Hepatocyte (in vitro differentiated cells): ENCODE measurements around the gene CARMIL1. TPM values are rescaled to one million over a fixed set of nuclear protein-coding genes. Genes with fewer than 3 reads are reported as not detected.
"Not testable (repeated sequence)": the region's sequence is repeated elsewhere in the genome, so short reads cannot be mapped to it uniquely, and the experiment has no call there.

Experiments
- DNase-seq: peaks from one replicate; pipeline ENCODE4 v3.0.0-alpha.2; 2016; ENCODE audit warnings: low spot score
- H2AFZ ChIP-seq: fragments of 200-600 bp; sonication (generic); 2 replicates; pipeline ENCODE4 v1.6.0; 2016; ENCODE audit warnings: antibody characterized with exemption, mild to moderate bottlenecking
- H3K27ac ChIP-seq: fragments of 200-600 bp; sonication (generic); 2 replicates; pipeline ENCODE4 v1.5.1; 2016; ENCODE audit warnings: mild to moderate bottlenecking
- H3K27me3 ChIP-seq: fragments of 200-600 bp; sonication (generic); 2 replicates; pipeline ENCODE4 v1.6.1; 2016
- H3K36me3 ChIP-seq: fragments of 200-600 bp; sonication (generic); replicated peaks from 2 replicates; pipeline ENCODE4 v1.5.1; 2016; ENCODE audit warnings: low read depth; ENCODE audit not compliant: insufficient read depth
- H3K4me1 ChIP-seq: fragments of 200-600 bp; sonication (generic); 2 replicates; pipeline ENCODE4 v1.5.1; 2016; ENCODE audit warnings: mild to moderate bottlenecking, moderate library complexity; ENCODE audit not compliant: insufficient read depth
- H3K4me2 ChIP-seq: fragments of 200-600 bp; sonication (generic); 2 replicates; pipeline ENCODE4 v1.6.0; 2016
- H3K4me3 ChIP-seq: fragments of 200-600 bp; sonication (generic); 2 replicates; pipeline ENCODE4 v1.5.1; 2016; ENCODE audit warnings: mild to moderate bottlenecking
- H3K79me2 ChIP-seq: fragments of 200-600 bp; sonication (generic); 2 replicates; pipeline ENCODE4 v1.6.0; 2017; ENCODE audit warnings: mild to moderate bottlenecking
- H3K9me2 ChIP-seq: fragments of 200-600 bp; sonication (generic); replicated peaks from 2 replicates; pipeline ENCODE4 v1.6.0; 2017; ENCODE audit warnings: mild to moderate bottlenecking; ENCODE audit not compliant: insufficient read depth
- H3K9me3 ChIP-seq: fragments of 200-600 bp; sonication (generic); 2 replicates; pipeline ENCODE4 v1.5.1; 2016; ENCODE audit warnings: low read depth, mild to moderate bottlenecking
- H4K20me1 ChIP-seq: fragments of 200-600 bp; sonication (generic); 2 replicates; pipeline ENCODE4 v1.6.0; 2016; ENCODE audit warnings: mild to moderate bottlenecking; ENCODE audit not compliant: insufficient read depth, poor library complexity, severe bottlenecking
- EZH2 ChIP-seq: fragments of 200-600 bp; sonication (generic); IDR thresholded peaks from 2 replicates; pipeline ENCODE4 v1.6.1; 2016; ENCODE audit warnings: antibody characterized with exemption, mild to moderate bottlenecking, borderline replicate concordance
- EZH2phosphoT487 ChIP-seq: fragments of 200-600 bp; sonication (generic); IDR thresholded peaks from one replicate; pipeline ENCODE4 v1.6.1; 2018; ENCODE audit warnings: antibody characterized with exemption, mild to moderate bottlenecking, low read depth, moderate library complexity; ENCODE audit not compliant: unreplicated experiment, severe bottlenecking
- WGBS: methylation state at CpG from one replicate; pipeline ENCODE4 v1.1.6; 2016; ENCODE audit warnings: low lambda C conversion rate; ENCODE audit errors: missing lambda C conversion rate; 5-methylcytosine and 5-hydroxymethylcytosine counted together
- polyA plus RNA-seq: library from polyadenylated mRNA; unstranded; fragments of >200 nt; fragmentation: Nextera tagmentation; extraction: Ambion mirVana; gene quantifications from 2 replicates; pipeline ENCODE4 v1.2.1, GENCODE V29; 2016
- total RNA-seq: library from RNA; depleted of rRNA; stranded (reverse); fragments of >200 nt; gene quantifications from 2 replicates; pipeline ENCODE4 v1.2.3, GENCODE V29; 2014
- TF ChIP-seq, protein P1 (sequence below): fragments of 200-600 bp; sonication (generic); IDR thresholded peaks from 2 replicates; pipeline ENCODE4 v1.5.1; 2016; ENCODE audit warnings: antibody characterized with exemption, mild to moderate bottlenecking; ENCODE audit not compliant: poor library complexity

CARMIL1 gene
- total and polyA plus RNA-seq, 2 experiments from 2014 or later: 19.5 to 40.6 TPM

DNA sequence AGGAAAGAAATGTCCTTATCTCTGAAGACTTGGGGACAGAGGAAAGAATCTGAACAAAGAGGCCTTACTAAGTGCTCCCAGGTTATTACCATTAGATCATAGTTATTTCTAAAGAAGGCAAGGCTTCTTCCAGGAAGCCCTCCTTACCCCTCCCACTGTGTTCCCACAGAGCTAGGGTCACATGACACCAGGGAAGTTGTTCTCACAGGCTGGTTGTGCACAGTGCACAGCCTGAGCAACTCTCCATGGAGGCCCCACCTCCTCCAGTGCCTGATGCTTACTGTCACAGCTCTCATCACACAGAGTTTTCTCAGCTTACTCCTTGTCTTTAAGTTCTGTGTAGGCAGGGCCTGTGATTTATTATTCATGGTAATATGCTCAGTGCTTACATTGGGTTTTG lies 303.9 kb downstream of the CARMIL1 start:
- H3K27ac ChIP-seq: peak overlapping the region; percentile 85
- TF ChIP-seq EZH2phosphoT487 (no peak), EZH2 (no peak)
- TF ChIP-seq, protein P1, sequence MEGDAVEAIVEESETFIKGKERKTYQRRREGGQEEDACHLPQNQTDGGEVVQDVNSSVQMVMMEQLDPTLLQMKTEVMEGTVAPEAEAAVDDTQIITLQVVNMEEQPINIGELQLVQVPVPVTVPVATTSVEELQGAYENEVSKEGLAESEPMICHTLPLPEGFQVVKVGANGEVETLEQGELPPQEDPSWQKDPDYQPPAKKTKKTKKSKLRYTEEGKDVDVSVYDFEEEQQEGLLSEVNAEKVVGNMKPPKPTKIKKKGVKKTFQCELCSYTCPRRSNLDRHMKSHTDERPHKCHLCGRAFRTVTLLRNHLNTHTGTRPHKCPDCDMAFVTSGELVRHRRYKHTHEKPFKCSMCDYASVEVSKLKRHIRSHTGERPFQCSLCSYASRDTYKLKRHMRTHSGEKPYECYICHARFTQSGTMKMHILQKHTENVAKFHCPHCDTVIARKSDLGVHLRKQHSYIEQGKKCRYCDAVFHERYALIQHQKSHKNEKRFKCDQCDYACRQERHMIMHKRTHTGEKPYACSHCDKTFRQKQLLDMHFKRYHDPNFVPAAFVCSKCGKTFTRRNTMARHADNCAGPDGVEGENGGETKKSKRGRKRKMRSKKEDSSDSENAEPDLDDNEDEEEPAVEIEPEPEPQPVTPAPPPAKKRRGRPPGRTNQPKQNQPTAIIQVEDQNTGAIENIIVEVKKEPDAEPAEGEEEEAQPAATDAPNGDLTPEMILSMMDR: no peak
- DNase-seq: peak; percentile 51
- no peaks in the 10 kb centered on the region for H4K20me1 ChIP-seq
- no peak overlapping the region for H3K4me2 ChIP-seq
- peaks cover 3% of the 10 kb centered on the region for H3K4me1 ChIP-seq
- H3K27me3 ChIP-seq: no peaks in the 10 kb centered on the region
- H3K9me3 ChIP-seq: no peaks in the 10 kb centered on the region
- H3K79me2 ChIP-seq: no peaks in the 10 kb centered on the region
- no peak overlapping the region for H3K4me3 ChIP-seq
- no peaks in the 10 kb centered on the region for H3K9me2 ChIP-seq
- H2AFZ ChIP-seq: no peak overlapping the region
- no peaks in the 10 kb centered on the region for H3K36me3 ChIP-seq

DNA sequence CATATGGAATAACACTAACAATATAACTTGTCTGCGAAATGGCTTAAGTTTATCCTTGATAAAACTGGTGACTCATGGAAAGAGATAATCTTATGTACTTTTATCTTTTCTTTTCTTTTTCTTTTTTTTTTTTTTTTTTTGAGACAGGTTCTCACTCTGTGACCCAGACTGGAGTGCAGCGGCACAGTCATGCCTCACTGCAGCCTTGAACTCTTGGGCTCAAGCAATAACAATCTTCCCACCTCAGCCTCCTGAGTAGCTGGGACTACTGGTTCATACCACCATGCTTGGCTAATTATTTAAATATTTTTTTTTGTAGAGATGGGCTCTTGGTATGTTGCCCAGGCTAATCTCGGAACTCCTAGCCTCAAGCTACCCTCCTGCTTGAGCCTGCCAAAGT lies 304.7 kb downstream of the CARMIL1 start:
- Histone ChIP-seq H3K79me2 (no peaks in the 10 kb centered on the region), H3K9me3 (no peaks in the 10 kb centered on the region), H3K4me2 (no peak overlapping the region), H4K20me1 (no peaks in the 10 kb centered on the region), H3K4me1 (peaks cover 3% of the 10 kb centered on the region), H3K4me3 (no peak overlapping the region), H3K9me2 (no peaks in the 10 kb centered on the region), H3K36me3 (no peaks in the 10 kb centered on the region), H2AFZ (no peak overlapping the region), H3K27me3 (no peaks in the 10 kb centered on the region), H3K27ac (peak overlapping the region; percentile 62)
- WGBS: 88% methylated on average over 3 of the region's 3 CpGs
- DNase-seq: no peak
- TF ChIP-seq EZH2 (no peak), EZH2phosphoT487 (no peak)
- TF ChIP-seq, protein P1: no peak

- Histone ChIP-seq H3K4me3 (no peak overlapping the region), H3K4me2 (no peak overlapping the region), H3K79me2 (no peaks in the 10 kb centered on the region), H3K36me3 (no peaks in the 10 kb centered on the region), H3K9me2 (no peaks in the 10 kb centered on the region), H2AFZ (no peak overlapping the region), H3K27ac (no peak overlapping the region), H4K20me1 (no peaks in the 10 kb centered on the region), H3K9me3 (no peaks in the 10 kb centered on the region), H3K27me3 (no peaks in the 10 kb centered on the region), H3K4me1 (peaks cover 3% of the 10 kb centered on the region)
- WGBS: 97% methylated on average over 4 of the region's 4 CpGs
- DNase-seq: no peak
- TF ChIP-seq EZH2: no peak
- TF ChIP-seq, protein P1: no peak
Measured at GRCh38 chr6:25585225-25585624, 306.1 kb downstream of the CARMIL1 start.

- H3K9me2 ChIP-seq, H3K27ac ChIP-seq, H4K20me1 ChIP-seq, H3K27me3 ChIP-seq, H3K9me3 ChIP-seq, H3K4me1 ChIP-seq, H3K4me3 ChIP-seq, H3K79me2 ChIP-seq, H2AFZ ChIP-seq, H3K36me3 ChIP-seq, H3K4me2 ChIP-seq, DNase-seq: not testable (repeated sequence)
- WGBS: 98% methylated on average over 15 of the region's 30 CpGs
Measured at GRCh38 chr6:25586119-25586518, 306.9 kb downstream of the CARMIL1 start.
